ENCODE measurements around the gene RPS2.

Gene RPS2

DNA sequence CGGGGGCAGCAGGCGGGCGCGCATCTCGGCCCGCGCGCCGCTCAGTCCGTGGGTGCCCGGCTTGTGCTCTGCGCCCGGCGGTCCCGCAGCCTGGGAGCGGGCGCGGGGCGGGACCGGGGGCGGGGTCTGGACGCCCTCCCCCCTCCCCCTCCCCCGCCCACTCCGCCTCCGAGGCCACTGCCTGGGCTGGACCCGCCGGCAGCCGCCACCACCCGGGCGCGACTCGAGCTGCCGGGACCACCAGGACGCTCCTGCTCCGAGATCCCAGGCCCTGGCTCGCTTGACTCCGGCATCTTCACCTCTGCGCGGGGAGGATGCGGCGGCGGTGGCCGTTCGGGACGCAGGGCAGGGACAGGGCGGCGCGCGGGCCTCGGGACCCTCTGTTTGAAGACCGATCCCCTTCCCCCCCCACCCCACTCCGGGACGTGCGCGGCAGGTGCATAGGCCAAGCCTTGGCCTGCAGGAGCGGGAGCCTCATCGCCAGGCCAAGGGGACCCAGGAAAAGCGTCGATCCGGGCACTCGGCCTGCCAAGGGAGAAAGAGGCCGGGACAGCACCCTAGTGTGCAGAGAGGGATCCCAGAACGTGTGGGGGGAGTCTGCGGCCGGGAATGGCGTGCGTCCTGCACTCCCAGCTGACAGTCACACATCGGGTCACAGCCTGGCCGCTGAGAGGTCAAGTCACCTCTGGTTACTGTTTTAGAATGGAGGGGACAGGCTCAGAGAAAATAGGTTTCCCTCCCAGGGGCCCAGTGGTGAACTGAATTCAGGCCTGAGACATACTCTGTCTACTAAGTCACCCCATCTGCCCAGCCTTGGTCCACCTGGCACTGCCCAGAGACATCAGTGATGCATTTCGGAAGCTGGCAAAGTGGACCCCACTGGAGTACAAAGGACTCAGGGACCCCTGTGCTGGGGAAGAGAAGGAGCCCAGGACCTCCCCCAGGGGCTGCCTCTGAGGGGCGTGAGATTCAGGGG lies 46.0 kb downstream of the RPS2 start, which contains the start of gene HS3ST6:
HS3ST6 (minus strand) TSS at position 65 of the 976 bp plus-strand sequence. CDS start 92 bp downstream, outside the sequence.
- no peak for DNase-seq (ENCODE audit: low spot score)

DNA sequence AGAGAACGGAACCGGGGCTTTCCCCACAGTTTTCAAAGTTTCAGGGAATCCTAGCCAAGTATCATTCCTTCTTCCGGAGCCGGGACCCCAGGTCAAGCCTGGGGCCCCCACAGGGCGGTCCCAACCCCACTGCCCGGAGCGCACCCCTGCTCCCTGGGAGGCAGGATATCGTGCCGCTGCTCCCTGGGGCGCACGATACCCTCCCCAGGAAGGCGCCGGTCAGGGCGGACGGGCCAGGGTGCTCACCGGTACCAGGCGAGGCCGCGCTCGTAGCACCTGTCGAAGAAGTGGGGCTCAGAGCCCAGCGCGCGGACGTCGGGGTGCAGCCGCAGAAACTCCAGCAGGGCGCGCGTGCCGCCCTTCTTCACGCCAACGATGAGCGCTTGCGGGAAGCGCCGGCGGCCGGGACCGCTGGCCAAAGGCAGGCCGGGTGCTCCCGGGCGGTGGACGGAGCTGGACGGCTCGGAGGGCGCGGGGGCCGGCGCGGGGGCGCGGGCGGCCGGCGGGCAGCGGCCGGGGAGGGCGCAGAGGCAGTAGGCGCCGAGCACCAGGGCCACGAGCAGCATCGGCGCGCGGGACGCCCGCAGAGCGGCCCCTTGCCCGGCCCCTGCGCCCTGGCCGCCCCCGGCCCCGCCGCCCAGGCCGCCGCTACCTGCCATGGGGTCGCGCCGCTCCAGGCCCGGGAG lies 46.8 kb downstream of the RPS2 start:
- no peak for DNase-seq (ENCODE audit: low spot score)

DNA sequence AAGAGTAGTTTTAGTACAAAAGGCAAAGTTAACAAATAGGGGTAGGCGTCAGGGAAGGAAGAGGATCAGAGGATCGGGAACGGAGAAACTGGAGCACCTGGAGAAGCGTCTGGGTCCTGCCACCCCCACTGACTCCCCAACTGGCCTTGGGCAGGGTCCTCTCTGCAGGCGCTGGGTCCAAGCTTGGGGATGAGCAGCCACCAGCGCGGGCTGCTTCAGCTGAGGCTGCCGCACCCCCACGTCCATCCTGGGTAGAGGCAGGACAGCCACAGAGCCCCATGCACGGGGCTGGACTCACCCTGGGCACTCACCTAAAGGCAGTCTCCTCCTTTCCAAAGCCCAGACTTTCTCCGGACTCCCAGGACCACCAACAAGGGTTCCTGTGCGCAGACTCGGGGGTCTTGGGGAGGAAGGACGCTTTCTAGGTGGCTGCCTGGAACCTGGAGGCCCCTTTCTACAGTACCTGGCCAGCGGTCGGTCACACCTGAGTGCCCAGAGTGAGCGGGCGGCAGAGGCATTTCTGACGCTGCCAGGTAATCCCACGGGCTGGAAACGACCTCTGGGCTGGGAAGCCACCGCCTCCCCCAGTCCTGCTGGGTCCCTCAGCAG lies 47.5 kb downstream of the RPS2 start:
- no peak for DNase-seq (ENCODE audit: low spot score)

- DNase-seq (ENCODE audit: low spot score): no peak
Observed at GRCh38 chr16:1916640-1916990, 48.0 kb downstream of the RPS2 start.

GRCh38 chr16:1915732-1916639 lies 48.6 kb downstream of the RPS2 start:
- DNase-seq (ENCODE audit: low spot score): no peak

DNA sequence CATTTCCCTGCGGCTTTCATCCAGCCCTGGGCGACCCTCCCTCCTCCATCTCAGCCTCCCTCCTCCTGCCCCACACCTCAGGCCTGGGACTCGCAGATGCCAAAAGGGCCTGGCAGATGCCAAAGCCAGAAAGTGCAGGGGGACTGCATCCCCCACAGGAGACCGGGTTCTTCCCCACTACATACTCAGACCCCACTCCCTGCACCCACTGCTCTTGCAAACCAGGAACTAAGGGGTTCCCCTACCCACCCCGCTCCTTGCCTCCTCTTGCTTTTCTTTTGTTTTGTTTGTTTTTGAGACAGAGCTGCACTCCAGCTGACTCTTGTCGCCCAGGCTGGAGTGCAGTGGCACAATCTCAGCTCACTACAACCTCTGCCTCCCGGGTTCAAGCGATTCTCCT lies 49.6 kb downstream of the RPS2 start:
- no peak for DNase-seq (ENCODE audit: low spot score)

- no peak for DNase-seq (ENCODE audit: low spot score)
Observed at GRCh38 chr16:1914084-1914608, 50.5 kb downstream of the RPS2 start.

- no peak for DNase-seq (ENCODE audit: low spot score)
Observed at GRCh38 chr16:1913327-1914083, 51.1 kb downstream of the RPS2 start.

DNA sequence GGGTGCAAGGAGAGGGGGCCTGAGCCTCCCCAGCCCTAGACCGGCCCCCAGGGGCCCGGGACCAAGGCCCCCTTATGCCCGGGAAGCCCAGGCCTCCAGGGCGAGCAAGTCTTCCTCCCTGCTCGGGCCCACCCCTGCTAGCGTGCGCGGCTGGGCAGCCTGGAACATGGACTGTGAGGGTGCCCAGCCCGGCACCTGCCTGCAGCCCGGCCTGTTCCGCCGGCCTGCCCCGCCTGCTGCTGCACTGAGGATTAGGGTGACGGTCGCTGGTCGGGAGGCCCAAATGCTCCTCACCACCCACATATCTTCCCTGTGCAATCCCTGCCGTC lies 52.4 kb downstream of the RPS2 start:
- DNase-seq (ENCODE audit: low spot score): no peak
